Epithelial cell of esophagus (primary cell): ENCODE measurements around the gene CROCC.

ENCODE experiments used
- DNase-seq: peaks from one replicate; pipeline ENCODE4 v3.0.0; 2010; ENCODE audit warnings: low read depth
- H3K4me3 ChIP-seq: 2 replicates; pipeline ENCODE4 v1.5.1; 2011; ENCODE audit warnings: mild to moderate bottlenecking, low read length, control low read depth
- CTCF ChIP-seq: IDR thresholded peaks from 2 replicates; pipeline ENCODE4 v1.5.1; 2011; ENCODE audit warnings: low read depth, mild to moderate bottlenecking, low read length, control low read depth, inconsistent platforms; ENCODE audit not compliant: insufficient read depth; ENCODE audit errors: missing control alignments

Gene CROCC

DNA sequence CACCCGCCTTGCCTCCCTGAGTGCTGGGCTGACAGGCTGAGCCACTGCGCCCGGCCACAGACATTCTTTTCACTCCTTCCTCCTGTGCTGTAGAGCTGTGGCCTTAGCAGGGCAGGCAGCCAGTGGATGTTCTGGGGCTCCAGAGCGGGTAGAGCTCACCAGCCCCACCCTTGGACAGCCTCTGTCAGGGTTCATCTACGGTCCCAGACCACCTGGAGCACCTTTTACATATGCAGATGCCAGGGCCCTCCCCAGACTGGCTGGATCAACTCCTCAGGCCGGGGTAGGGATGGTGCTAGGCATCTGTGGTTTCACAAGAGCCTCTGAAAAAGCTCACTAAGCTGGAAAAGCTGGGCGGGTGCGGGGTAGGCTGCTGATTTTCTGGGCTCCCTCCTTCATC is 85.4 kb downstream of the CROCC start:
- no peak for TF ChIP-seq CTCF
- DNase-seq, result no peak
- H3K4me3 ChIP-seq, result no peak overlapping the region

DNA sequence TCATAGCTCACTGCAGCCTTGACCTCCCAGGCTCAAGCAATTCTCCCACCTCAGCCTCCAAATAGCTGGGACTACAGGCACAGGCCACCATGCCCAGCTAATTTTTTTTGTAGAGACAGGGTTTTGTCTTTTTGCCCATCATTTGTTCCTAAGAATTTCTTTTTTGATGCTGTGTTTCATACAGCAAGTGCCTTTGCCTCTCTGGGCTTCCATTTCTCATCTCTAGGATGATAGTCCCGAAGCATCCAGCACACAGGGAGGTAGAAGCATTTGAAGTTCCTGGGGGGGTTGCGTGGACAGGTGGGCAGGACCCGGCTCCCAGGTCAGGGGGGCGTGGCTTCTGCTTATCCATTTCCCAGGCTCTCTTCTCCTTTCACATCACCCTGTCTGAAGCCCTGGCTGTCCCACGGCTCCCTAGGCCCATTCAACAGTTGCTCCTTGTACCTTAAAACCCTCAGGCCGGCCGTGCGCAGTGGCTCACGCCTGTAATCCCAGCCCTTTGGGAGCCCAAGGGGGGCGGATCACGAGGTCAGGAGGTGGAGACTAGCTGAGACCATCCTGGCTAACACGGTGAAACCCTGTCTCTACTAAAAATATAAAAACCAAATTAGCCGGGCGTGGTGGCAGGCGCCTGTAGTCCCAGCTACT is 86.6 kb downstream of the CROCC start:
- no peak for TF ChIP-seq CTCF
- no peak overlapping the region for H3K4me3 ChIP-seq
- no peak for DNase-seq

DNA sequence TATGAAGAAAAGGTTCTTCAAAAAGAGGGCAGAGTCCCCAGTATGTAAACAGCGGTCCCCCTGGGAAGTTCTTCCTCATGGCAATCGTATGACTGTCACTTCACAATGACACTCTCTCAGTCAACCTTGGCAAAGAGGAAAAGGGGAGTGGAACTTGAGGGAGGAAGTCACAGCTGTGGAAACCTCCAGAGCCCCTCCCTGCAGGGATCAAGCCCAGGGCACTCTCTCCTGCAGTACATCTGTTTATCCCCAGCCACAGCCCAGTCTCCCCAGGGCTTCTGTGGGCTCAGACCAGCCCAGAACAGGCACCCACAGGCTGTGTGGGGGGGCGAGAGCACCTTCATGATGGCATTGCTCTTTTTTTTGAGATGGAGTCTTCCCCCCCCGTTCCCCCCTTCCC is 88.0 kb downstream of the CROCC start:
- no peak for DNase-seq
- no peak overlapping the region for H3K4me3 ChIP-seq
- no peak for TF ChIP-seq CTCF

GRCh38 chr1:17011092-17011438 is 89.3 kb downstream of the CROCC start:
- TF ChIP-seq CTCF, result no peak
- DNase-seq, result no peak
- peak overlapping the region; percentile 64 for H3K4me3 ChIP-seq

GRCh38 chr1:17011439-17012307 is 89.9 kb downstream of the CROCC start, which contains the start of gene ATP13A2:
Gene ATP13A2, minus strand, starts transcription at chr1:17011928. Its CDS starts 190 bp downstream, at chr1:17011738.
- no peak for TF ChIP-seq CTCF

DNA sequence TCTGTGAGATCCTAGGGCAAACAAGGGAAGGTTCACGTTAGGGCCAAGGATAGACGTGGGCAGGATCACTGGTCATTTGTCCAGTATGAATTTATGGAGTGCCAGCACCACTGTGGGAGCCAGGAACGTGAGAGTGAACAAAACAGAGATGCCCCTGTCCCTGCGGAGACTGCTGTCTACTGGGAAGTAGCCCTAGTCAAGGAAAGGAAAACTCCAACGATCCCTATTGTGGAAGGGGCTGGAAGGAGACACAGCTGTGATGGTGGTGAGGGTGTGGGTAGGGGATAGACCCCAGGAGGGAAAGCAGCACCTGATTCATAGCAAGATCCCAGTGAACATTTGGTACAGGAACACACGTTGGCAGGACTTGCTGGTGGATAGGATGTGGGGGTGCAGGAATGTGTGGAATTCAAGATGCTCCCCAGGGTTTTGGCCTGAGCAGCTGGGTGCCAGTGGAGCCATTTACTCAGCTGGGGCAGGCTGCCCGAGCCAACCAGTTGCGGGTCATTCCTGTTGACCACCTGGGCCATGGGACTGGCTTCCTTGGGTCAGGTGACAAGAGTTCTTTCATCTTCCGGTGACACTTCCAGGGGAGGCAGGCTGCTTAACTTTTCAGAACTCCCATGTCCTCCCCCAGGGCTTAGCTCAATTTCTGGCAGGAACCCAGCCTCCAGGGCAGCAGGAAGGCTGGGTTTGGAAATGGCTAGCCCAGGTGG is 91.2 kb downstream of the CROCC start:
- TF ChIP-seq CTCF, result no peak
- no peak overlapping the region for H3K4me3 ChIP-seq
- DNase-seq, result no peak

More at GRCh38 chr1:17011439-17012307, 89.9 kb downstream of the CROCC start, which contains the start of gene ATP13A2:
- H3K4me3 ChIP-seq, result peak within 1 kb of the TSS; percentile 64
- DNase-seq, result peak; percentile 90
